Measurements from ENCODE around the gene AGER.

The AGER gene

GRCh38 chr6:32168807-32169591 is 15.1 kb downstream of the AGER start:
- FAIRE-seq: no peak

DNA sequence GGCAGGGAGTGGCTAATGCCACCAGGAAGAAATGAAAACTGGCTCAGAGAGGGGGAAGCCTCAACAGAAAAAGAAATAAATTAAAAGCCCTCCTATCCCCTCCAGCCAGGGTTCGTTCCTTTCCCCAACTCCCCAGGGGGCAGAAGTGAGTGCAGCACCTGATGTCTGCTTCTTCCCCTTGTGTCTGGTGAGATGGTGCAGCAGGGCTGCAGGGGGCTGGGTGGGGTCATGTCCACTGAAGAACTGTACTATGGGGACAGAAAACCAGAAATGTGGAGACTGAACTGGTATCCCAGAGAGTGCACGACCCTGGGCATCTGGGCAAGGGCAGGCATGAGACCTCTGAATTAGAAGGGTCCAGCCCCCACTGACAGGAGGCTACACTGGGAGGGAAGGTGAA is 15.7 kb downstream of the AGER start:
- no peak for FAIRE-seq

GRCh38 chr6:32167761-32168262 is 16.2 kb downstream of the AGER start:
- no peak for FAIRE-seq

GRCh38 chr6:32167154-32167760 is 16.8 kb downstream of the AGER start:
- no peak for FAIRE-seq

DNA sequence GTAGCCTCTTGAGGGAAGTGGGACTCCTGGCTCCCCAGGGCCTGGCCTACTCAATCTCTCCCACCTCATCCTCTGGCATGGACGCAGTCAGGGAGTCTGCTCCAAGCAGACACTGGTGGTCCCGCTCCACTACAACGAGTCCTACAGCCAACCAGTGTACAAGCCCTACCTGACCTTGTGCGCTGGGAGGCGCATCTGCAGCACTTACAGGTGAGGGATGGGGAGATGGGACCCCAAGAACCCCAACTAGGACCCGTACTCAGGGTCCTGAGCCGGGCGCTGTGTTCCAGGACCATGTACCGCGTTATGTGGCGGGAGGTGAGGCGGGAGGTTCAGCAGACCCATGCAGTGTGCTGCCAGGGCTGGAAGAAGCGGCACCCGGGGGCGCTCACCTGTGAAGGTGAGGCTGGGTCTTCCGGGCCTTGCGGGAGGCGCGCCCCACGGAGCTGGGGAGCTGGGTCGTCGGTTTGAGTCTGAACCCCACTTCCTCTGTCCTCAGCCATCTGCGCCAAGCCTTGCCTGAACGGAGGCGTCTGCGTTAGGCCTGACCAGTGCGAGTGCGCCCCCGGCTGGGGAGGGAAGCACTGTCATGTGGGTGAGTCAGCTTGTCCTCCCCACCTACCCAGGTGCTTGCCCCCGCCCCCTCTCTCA is 17.5 kb downstream of the AGER start:
- no peak for FAIRE-seq

DNA sequence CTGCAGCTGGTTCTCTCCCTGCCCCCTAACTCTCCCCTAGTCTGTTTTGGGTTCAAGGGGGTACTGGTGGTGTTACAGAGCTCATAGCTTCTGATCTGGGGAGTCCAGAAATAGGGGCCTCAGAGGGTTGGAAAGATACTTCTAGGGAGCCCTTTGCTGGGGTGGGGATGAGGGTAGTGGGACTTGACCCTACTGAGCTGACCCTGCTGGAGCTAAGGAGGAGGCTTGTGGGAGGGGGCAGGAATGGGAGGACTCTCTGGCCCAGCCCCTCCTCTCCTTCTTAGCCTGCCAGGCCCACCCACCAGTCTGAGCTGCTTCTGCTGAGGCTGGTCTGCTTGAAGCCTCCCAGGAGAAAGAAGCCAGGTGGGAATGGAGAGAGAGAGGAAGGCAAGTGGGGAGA is 19.8 kb downstream of the AGER start, which contains the start of gene EGFL8:
Gene EGFL8 (plus strand): TSS at position 301 of the 400 bp plus-strand sequence. CDS start 1,571 bp downstream, outside the sequence.
- FAIRE-seq: no peak

DNA sequence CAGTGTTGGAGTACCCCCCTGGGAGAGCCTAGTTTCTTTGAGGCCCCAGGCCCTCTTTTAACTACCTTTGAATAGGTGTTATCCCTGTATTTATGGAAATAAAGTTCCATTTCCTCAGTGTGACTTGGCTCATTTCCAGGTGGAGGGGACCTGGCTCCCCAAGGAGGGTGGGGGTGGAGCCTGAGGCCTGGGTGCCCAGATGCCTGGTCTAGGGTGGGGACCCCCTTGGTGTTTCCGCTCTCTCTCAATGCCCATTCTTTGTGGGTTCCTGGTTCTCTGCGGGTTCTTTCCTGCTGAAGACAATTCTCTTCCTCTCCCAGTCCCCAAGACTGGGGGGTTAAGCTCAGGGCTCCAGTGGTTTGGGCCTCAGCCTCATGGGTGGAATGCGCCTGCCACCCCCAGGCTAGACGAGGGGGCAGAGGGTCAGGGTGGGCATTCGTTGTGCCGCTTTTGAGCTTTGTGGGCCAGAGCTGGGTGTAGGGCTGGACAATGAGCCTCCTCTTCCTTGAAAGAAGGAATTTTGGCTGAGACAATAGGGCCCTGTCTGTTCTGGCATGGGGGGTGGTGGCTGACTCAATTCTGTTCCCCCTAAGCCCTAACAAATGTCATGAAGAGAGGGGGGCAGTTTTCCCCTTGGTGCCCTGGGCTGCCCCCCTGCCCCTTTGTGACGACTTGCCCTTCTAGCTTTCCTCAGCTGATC is 20.3 kb downstream of the AGER start:
- FAIRE-seq: no peak

DNA sequence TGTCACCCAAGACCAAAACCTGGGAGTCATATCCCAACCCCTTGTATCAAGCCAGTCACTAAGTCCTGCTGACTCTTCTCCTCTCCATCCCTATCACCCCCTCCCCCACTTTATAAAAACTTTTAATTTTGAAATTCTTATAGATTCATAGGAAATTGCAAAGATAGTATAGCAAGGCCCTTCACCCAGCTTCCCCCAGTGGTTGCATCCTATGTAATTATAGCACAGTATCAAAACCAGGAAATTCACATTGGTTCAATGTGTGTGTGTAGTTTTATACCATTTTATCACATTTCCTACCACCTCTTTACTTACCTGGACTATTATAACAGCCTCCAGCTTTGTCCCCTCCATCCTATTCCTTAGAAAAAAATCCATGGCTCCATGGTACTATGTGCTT is 26.0 kb downstream of the AGER start:
- no peak for FAIRE-seq

DNA sequence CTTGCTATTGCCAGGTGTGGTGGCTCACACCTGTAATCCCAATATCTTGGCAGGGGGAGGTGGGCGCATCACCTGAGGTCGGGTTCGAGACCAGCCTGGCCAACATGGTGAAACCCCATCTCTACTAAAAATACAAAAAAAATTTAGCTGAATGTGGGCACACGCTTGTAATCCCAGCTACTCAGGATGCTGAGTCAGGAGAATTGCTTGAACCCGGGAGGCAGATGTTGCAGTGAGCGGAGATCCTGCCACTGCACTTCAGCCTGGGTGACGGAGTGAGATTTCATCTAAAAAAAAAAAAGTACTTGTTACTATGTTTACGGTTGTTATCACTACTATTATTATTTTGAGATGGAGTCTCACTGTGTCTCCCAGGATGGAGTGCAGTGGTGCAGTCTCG is 27.2 kb downstream of the AGER start:
- no peak for FAIRE-seq

DNA sequence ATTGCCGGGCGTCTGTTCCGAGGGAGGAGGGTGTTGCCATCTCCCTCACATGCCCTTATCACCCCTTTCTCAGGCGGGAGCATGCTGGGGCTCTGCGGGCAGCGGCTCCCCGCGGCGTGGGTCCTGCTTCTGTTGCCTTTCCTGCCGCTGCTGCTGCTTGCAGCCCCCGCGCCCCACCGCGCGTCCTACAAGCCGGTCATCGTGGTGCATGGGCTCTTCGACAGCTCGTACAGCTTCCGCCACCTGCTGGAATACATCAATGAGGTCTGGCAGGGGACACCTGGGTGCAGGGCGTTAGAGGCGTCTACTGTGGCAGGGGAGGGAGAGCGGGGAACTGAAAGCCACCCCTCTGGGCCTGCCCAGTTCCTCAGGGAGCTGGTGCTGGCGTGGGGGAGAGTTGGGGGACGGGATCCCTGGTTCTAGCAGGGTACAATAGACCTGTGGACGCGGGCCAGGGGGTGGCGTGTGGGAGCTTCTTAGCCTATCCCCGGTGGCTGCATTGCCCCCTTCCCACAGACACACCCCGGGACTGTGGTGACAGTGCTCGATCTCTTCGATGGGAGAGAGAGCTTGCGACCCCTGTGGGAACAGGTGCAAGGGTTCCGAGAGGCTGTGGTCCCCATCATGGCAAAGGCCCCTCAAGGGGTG is 29.4 kb downstream of the AGER start:
- FAIRE-seq: no peak

DNA sequence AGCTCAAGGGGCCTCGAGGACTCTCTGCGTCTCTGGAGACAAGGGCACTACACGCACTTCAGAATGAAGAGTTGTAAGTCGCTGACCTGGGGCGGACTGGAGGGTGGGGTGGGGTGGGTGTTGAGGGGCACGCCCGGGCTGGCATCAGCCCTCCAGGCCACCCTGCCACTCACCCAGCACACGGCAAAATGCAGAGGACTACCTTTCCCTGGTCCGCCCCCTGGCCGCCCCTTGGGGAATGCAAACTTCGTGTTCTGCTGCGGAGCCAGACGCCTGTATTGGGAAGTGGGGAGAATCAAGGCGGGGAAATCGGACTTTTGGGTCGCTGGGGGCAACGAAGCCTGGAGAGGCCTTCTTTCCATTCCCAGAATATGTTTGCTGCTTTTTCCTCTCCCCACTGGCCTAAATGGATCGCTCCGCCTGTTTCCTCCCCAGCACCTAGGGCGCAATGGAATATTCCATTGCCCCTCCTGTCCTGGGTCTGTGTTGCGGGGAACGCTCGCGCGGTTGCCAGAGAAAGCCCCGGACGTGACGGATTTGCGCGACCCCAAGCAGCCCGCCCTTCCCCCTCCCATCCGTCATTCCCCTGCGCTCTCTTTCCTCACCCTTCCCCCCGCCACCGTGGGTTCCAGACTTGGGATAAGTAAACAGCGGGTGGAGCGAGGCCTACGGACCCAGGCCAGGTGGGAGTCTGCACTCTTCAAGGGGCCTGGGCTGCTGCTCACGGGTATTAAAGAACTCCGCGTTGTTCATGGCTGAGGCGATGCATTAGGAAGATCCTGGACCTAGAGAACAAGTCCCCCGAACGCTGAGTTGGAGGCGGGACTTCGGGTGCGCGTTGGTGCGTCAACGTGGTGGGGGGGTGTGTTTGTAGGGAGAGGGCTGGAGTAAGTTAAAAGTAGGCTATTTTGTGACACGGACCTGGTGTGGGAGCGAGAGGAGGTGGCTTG is 30.2 kb downstream of the AGER start, which contains the start of gene PPT2:
Gene PPT2 (plus strand): TSS at position 578 of the 950 bp plus-strand sequence. CDS start 454 bp downstream, outside the sequence.
- no peak for FAIRE-seq

GRCh38 chr6:32152769-32153563 is 31.1 kb downstream of the AGER start:
- FAIRE-seq: no peak

GRCh38 chr6:32151863-32152768 is 31.9 kb downstream of the AGER start, which contains the start of gene PRRT1:
Gene PRRT1 (minus strand): TSS chr6:32151939. CDS start chr6:32151827, 112 bp downstream.
- no peak for FAIRE-seq

- FAIRE-seq: no peak
Measured at GRCh38 chr6:32151181-32151862, 32.7 kb downstream of the AGER start.

GRCh38 chr6:32149932-32150870 is 33.9 kb downstream of the AGER start:
- no peak for FAIRE-seq

DNA sequence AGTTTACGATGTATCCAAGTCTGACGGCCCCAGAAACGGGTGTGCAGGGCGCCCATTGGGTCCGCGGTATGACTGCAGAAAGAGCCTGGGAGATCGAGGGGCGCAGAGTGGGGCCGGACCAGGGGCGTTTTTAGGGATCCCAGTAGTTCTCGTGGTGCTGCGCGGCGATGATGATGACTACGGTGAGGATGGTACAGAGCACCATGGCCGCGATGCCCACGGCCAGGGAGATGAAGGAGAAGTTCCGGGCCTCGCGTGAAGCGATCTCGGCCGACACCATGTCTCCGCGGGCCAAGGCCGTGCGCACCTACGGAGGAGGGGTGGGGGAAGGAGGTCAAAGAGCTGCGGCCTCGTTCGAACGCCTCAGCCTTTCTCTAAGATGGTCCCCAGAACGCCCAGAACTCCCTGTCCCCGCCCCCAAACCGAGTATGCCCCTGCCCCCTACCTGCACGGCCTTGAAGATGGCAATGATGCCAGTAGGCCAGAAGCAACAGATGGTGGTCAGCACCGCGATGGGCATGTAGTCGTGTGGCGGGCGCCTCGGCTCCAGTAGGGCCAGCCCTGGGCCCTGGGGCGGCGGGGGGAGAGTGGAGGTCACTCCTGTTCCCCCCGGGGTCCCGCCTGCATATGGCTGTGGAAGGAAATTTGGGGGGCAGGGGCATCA is 34.8 kb downstream of the AGER start:
- FAIRE-seq: no peak
